ENCODE data around the gene ADAMTS2. TPM values are rescaled to one million over a fixed set of nuclear protein-coding genes. Genes with fewer than 3 reads are reported as not detected.

Gene ADAMTS2
- total RNA-seq, 1 experiment from 2014 or later: not detected

DNA sequence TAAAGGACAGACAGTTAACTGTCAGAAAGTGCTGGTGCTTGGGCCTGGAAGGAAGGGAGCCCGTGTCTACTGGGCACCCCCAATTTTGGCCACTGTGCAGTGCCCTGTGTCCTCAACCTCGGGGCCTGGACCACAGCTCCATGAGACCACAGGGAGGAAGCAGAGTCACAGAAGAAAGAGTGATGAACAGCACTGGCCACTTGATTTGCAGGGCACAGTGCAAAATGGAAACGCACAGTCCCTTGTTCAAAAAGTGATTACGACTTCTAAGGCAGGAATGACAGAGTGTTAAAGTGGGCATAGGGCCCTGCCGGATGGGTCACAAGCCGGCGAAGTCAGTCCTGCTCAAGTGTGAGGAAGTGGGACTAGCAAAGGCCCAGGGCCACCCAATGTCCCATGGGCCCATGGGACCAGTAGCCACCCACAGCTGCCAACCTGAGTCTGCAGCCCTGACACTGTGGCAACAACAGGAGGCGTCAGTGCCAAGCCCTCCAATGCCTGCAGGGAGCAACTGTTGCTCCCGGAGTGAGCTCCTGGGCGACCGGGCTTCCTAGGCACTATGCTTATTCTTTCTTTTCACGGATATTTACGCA is 85.4 kb downstream of the ADAMTS2 start:
- no peak for DNase-seq (ENCODE audit: extremely low read depth, low read depth)

GRCh38 chr5:179258922-179259730 is 86.1 kb downstream of the ADAMTS2 start:
- DNase-seq (ENCODE audit: extremely low read depth, low read depth): no peak

DNA sequence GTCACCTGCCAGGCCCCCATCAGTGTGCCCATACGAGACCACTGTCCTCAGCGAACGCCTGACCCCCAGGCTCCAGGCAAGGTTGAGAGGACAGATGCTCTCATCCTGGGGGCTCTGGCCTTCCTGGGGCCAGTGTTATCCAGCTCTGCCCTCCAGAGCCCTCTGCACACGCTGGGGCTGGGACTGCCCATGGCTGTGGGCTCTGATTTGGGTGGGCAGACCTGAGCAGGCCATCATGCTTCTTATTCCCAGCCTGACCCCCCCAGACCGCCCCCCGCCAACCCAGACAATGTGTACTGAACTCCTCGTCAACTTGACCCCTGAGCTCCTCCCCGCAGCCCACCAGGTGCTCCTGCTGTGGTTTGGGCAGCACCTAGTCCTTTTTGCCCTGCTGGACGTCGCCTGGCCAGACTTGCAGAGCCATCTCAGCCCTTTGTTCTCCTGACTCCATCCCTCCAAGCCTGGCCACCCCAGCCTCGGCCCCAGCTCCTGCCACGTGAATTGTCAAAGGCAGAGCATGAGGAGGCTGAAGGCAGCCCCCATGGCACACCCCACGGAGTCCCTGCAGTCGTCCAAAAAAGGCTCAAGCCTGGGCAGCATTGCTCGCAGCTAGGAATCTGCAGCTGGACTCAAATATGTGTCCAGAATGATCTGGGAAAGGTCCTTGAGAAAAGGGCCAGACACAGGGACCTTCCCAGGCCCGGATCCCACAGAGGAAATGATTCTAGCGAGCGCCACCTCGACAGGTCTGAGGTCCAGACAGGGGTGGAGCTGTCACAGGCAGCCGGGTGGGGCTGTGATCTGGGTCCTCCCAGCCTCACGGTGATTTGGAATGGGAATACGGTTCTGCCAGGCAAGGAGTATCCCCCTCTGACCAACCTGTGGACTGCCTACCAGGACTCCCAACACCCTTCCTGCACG is 87.0 kb downstream of the ADAMTS2 start:
- no peak for DNase-seq (ENCODE audit: extremely low read depth, low read depth)

DNA sequence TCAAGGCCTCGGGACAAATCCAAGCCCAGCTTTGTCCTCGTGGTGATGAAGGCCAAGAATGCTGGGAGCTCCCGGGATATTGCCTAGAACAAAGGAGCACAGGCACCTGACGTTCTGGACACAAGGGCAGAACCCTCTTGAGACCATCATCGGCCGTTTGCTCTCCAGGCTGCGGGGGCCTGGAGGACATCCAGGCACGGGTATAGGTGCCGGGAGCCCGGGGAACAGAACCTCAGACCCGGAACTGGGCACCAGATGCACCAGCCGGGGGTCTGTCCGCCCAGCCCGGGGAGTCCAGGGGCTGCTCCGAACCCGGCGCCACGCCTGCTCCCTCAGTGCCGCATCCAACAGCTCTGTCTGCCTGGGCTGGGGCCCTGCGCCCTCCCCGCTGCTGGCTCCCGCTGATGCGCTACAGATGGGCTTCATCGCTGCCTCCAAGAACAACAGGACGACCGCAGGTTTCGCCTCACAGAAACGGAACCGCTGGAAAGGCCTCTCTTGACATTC is 88.0 kb downstream of the ADAMTS2 start:
- DNase-seq (ENCODE audit: extremely low read depth, low read depth): no peak

- no peak for DNase-seq (ENCODE audit: extremely low read depth, low read depth)
Observed at GRCh38 chr5:179256328-179257175, 88.7 kb downstream of the ADAMTS2 start.

GRCh38 chr5:179255527-179256327 is 89.5 kb downstream of the ADAMTS2 start:
- DNase-seq (ENCODE audit: extremely low read depth, low read depth): no peak

DNA sequence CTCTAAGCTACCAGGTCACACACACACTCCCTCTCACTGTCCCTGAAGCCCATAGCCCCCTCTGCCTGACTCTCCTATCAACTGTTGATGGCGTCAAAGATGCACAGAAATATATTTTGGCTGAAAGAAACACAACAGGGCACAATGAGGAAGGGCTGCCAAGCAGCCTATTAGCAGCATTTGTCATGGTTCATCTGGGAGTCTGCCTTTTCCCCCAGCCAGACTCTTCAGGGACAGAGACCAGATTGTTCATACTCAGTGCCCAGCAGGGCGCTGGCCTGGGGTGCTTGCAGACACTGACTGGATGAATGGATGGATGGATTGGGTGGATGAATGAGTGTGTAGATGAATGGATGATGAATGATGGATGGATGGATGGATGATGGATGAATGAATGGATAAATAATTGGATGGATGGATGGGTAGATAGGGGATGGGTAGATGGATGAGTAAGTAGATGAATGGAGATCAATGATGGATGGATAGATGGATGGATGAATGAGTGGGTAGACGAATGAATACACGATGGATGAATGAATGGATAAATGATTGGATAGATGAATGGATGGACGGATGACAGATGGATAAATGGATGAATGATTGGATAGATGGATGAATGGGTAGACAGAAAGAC is 90.5 kb downstream of the ADAMTS2 start:
- no peak for DNase-seq (ENCODE audit: extremely low read depth, low read depth)

DNA sequence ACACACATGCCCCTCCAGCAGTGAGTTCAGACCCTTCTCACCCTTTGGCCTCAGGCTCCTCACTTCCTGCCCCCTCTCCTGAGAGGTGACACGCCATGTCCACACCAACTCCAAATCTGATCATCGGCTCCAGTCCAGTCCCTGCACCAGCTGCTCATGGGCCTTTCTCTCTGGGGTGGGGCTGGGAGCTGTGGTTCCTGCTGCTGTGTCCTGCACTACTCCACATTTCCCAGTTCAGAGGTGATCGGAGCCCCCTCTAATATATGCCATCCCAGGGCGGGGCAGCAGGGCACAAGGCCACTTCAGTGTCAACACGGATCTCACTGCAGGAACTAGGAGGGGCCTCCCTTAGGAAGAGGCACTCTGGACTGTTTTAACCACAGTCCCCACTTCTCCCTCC is 91.5 kb downstream of the ADAMTS2 start:
- DNase-seq (ENCODE audit: extremely low read depth, low read depth): no peak

GRCh38 chr5:179251276-179251969 is 93.8 kb downstream of the ADAMTS2 start:
- no peak for DNase-seq (ENCODE audit: extremely low read depth, low read depth)

DNA sequence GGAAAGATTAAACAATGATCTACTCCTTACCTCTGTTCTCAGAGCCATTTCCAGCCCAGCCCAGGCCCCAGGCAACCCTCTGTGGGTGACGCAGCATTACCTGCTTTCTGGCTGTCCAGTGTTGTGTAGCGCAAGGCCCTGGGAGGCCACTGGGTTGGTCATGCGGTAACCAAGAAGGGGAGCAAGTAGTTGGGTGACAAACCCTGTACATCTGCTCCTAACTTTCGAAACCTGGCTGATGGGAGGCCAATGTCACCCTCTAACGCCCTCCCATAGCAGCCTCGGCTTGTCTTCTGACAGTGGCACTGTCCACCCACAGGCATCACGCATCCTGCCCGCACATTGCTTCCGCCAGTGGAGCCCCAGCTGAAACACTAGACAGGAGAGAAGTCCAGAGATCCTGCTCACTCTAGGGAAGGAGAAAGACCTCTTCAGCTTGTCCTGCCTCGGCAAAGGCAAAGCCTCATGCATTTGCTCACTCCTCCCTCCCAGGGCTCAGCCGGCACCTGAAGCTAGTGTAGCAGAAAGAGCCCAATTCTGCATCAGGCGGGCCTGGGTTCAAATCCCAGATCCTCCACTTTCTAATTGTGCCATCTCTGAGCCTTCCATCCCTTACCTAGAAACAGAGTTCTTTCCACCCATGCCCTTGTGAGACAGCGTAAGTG is 94.6 kb downstream of the ADAMTS2 start:
- DNase-seq (ENCODE audit: extremely low read depth, low read depth): no peak

DNA sequence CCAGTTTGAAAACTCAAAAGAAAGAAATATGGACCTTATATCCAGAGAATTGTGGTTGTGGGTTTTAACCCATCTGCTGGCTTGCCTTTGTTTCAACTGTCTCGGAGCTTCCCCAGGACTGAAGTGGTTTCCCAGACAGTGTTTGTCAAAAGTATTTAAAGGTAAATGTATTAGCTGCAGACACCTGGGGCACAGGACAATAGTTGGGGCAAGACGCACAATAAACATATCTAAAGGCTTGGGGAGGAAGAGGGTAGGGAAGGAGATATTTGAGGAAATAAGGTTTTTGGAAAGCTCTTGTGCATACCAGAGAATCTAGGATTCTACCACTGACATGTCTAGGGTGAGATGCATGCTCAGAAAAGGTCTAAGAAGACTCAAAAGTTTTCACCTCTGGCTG is 99.0 kb downstream of the ADAMTS2 start:
- no peak for DNase-seq (ENCODE audit: extremely low read depth, low read depth)

- no peak for DNase-seq (ENCODE audit: extremely low read depth, low read depth)
Observed at GRCh38 chr5:179245031-179245430, 100.2 kb downstream of the ADAMTS2 start.

DNA sequence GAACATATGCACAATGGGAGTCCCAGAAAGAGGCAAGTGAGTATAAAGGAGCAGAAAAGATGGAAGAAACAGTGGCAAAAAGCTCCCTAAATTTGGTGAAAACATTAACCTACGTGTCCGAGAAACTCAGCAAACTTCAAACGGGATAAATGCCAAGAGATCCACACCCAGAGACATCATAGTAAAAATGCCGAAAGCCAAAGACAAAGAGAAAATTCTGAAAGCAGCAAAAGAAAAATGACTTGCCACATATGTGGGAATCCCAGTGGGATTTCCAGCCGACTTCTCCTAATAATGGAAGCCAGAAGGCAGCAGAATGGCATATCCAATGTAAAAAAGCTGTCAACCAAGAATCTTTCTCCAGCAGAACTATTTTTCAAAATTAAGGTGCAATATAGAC is 101.2 kb downstream of the ADAMTS2 start:
- DNase-seq (ENCODE audit: extremely low read depth, low read depth): no peak

- DNase-seq (ENCODE audit: extremely low read depth, low read depth): no peak
Observed at GRCh38 chr5:179243333-179243732, 101.9 kb downstream of the ADAMTS2 start.

DNA sequence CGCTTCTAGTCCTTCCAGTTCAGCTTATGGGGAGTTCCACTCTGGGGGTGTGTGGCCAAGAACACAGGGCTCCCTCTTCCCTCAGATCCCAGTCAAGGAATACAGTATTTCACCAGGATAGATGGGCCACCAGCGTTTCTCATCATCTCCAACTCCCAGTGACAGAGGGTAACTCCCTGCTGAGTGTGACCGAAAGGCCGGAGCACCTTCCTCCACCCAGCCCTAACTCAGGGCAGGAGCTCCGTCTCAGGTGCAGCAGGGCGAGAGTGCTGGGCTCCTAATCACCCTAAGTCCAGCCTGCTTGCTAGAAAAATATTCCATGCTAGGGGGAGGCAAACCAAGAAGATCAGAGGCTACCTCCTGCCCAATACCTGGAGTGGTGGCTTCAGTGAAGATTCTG is 102.6 kb downstream of the ADAMTS2 start:
- no peak for DNase-seq (ENCODE audit: extremely low read depth, low read depth)

DNA sequence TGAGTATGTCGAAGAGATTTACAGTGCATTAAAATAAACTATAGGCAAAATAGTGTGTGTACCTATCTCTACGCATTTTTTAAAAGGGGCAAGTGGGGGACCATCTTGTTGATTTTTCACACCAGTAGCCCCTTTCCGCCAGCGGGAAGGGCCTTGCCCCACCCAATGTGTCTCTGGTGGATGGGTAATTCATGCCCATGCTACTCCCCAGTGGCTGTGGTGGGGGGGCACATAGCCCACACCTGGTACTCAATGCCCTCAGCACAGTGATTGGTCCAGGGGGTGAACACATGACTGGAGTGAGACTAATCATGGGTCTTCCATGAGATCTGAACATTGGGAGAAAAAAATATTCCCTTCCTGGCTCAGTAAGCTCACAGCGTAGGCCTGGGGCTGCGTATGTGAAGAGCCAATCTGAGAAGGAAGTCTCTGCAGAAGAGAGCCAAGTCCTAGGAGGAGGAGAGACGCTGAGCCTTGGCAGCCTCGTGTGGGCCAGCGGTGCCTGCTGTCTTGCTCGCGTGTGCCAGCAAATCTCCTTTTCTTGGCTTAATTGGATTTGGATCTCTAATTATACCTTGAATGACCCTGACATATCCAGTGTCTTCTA is 103.4 kb downstream of the ADAMTS2 start:
- no peak for DNase-seq (ENCODE audit: extremely low read depth, low read depth)

- no peak for DNase-seq (ENCODE audit: extremely low read depth, low read depth)
Observed at GRCh38 chr5:179241175-179241574, 104.1 kb downstream of the ADAMTS2 start.

Measured in NCI-H460 (cell line).